ENCODE results near the gene AMPH.

DNA sequence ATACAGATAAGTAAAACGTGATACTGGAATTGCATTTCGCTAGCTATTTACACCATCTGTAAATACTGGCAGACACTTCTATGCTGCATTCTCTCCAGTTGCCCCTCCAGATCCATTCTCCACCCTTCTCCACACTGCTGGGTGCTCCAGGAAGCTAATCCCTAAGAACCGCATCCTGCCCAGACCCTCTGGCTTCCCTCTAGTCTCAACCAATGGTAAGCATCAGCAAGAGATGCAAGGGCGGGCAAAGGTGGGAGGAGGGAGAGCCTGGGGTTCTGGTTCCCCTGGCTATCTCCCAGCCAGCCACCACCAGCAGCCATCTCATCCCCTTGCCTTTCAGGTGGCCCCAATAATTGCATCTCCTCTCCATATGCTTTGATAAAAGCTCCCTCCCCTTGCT, 84.4 kb downstream of the AMPH start:
- no peak for TF ChIP-seq POLR2A (IDR thresholded peaks at IDR 0.05)
- TF ChIP-seq, protein P1, sequence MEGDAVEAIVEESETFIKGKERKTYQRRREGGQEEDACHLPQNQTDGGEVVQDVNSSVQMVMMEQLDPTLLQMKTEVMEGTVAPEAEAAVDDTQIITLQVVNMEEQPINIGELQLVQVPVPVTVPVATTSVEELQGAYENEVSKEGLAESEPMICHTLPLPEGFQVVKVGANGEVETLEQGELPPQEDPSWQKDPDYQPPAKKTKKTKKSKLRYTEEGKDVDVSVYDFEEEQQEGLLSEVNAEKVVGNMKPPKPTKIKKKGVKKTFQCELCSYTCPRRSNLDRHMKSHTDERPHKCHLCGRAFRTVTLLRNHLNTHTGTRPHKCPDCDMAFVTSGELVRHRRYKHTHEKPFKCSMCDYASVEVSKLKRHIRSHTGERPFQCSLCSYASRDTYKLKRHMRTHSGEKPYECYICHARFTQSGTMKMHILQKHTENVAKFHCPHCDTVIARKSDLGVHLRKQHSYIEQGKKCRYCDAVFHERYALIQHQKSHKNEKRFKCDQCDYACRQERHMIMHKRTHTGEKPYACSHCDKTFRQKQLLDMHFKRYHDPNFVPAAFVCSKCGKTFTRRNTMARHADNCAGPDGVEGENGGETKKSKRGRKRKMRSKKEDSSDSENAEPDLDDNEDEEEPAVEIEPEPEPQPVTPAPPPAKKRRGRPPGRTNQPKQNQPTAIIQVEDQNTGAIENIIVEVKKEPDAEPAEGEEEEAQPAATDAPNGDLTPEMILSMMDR (IDR thresholded peaks at IDR 0.05) = no peak

All from thyroid gland (tissue), 4 donors.